GM21576 (cell line): ENCODE data around the gene GZF1.

Experiments used
- ATAC-seq: cut with Tn5 transposase; IDR thresholded peaks from one replicate; pipeline ENCODE4 v1.9.1; 2021; ENCODE audit warnings: mild to moderate bottlenecking, moderate library complexity; ENCODE audit not compliant: unreplicated experiment

GZF1 gene

GRCh38 chr20:23361476-23362391 is at the start of gene GZF1:
Gene GZF1 (plus strand): TSS chr20:23362182. CDS start chr20:23364384, 2,202 bp downstream.
- peak; percentile 55 for ATAC-seq

GRCh38 chr20:23313271-23313670 is 48.7 kb upstream of the GZF1 start:
- no peak for ATAC-seq

DNA sequence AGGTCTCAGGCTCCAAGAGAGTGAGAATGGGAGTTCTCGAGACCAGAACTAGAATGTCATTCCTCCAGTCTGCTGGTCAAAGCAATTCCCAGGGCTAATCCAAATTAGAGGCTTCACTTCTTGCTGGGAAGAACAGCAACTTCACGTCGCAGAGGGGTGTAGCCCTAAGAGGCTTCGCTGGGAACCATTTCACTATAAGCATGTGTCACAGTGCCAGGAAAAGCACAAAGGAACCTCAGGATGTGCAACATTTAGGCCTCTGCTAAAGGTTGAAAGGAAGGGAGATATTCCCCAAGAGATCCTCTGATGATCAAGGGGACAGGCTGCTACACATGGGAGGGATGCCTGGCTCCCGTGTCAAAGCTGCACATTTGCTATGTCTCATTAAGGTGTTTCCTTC is 47.3 kb upstream of the GZF1 start:
- no peak for ATAC-seq

GRCh38 chr20:23315099-23315498 is 46.9 kb upstream of the GZF1 start:
- ATAC-seq: no peak

DNA sequence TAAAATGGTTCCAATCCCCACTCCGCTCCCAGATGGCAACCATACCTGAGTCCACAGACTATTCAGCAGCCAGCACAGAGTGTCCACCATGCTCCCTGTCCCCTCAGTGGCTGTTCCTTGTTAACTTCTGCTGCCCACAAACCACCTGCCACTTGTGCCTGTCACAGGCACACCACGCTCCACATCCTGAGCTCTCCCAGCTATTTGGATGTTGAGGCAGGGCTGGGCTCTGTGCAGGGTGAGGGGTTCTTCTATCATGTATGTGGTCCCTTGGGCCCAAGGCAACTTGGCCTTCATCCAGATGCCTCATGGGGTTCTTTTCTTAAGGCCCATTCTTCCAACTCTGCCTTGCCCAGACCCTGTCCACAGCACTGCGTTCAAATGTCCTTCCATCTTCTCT is 45.4 kb upstream of the GZF1 start:
- no peak for ATAC-seq

- ATAC-seq: no peak
Observed at GRCh38 chr20:23317081-23317480, 44.9 kb upstream of the GZF1 start.

DNA sequence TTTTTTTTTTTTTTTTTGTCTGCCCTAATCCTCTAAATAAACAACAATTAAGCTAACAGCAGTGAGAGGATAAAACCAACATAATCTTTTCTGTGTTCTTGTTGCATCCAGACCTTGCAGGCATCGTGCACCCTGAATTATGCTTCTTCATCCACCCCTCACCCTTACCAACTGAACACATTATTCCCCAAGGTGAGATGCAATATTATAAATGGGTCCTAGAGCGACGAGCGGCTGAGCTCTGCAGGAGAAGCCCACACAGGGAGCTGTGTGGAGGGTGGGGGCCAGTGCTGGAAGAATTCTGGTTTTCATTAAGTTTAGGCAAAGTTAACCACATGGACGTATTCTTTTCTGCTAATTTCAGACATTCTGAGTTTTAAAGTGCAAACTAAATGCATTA is 43.6 kb upstream of the GZF1 start:
- ATAC-seq: no peak

DNA sequence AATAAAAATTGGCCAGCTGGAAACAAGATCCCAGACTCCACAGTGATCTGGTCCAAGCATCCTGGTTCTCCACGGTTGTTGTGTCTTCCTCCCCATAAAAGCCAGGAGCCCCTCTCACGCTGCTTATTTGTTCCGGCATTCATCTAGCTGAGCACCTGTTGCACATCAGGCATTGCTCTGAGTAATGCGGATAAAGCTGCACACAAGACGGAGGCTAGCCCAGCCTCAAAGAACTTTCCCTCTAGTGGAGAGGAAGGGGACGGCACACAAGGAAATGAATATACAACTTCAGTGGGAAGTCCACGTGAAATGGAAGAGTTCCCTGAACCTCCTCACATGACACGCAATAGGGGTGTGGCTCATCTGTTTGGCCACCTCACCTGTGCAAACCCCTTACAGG is 41.7 kb upstream of the GZF1 start:
- ATAC-seq: no peak

DNA sequence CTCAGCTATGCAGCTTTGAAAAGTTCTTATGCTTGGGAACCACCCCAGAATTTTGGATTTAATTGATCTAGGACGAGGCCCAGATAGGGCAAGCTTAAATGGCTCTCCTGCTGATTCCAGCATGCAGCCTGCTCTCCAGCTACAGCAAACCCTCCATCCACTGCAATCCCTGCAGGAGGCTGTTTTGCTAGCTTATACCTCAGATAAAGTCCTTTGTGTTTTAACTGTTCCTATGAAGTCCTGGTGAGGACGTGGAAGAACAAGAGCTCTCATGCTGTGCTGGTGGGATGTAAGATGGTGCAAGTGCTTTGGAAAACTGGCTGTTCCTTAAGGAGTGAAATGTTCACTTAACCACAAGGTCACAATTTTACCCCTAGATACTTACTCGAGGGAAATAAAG is 36.9 kb upstream of the GZF1 start:
- ATAC-seq: no peak

- no peak for ATAC-seq
Observed at GRCh38 chr20:23326774-23327173, 35.2 kb upstream of the GZF1 start.

GRCh38 chr20:23327617-23328333 is 34.2 kb upstream of the GZF1 start:
- ATAC-seq: no peak

DNA sequence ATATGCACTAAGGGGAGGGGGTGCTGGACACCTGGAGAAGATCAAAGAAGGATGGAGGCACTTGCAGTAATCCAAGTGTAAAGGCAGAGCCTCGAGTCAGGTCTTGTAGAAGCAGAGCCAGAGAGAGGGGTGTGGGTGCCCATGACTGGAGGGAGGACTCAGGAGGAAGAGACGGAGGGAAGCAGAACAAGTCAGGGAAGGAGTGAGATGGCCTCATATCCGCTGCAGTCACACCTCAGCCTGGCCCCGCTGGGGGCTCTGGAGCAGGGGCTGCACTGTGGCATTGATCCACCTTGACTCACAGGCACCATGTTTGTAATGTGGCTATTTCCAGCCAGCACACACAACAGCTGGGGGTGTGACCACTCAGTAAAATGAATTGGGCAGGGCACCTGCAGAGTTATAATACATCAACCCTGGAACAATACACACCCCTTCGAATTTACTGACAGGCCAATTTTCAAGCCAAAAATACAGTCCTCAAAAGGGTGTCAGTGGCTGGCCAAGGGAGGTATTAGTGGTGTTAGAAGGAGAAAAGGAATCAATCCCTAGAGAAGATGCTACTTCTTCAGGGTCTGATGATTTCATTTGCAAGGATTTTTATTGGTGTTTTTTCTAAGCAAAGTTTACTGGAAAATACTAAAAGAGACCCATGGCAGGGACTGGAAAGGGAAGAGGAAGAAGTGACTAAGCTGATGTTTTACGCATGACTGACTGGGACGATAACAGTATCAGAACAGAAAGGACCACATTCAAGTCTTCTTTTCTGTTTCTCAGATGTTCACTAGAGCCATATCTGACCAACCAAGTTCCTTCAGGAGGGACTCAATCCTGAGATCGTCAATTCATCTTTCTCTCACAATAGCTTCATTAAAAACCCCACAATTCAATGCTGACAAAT is 30.3 kb upstream of the GZF1 start:
- ATAC-seq: no peak

GRCh38 chr20:23332467-23332866 is 29.5 kb upstream of the GZF1 start:
- ATAC-seq: no peak

- no peak for ATAC-seq
Observed at GRCh38 chr20:23334111-23334510, 27.9 kb upstream of the GZF1 start.

- no peak for ATAC-seq
Observed at GRCh38 chr20:23335521-23335920, 26.5 kb upstream of the GZF1 start.

DNA sequence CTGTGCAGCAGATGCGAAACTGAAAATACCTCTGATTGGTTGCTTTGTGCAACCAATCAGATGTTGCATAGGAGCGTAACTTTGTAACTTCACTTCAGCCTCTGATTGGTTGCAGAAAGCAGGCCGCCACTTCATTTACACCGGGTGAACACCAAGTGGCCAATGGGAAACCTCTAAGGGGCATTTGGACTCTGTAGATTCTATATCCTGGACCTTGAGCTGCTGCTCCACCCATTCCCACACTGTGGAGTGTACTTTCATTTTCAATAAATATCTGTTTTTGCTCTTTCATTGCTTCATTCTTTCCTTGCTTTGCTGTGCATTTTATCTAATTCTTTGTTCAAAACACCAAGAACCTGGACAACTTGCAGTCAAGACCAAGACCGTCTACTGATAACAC is 25.5 kb upstream of the GZF1 start:
- ATAC-seq: no peak

DNA sequence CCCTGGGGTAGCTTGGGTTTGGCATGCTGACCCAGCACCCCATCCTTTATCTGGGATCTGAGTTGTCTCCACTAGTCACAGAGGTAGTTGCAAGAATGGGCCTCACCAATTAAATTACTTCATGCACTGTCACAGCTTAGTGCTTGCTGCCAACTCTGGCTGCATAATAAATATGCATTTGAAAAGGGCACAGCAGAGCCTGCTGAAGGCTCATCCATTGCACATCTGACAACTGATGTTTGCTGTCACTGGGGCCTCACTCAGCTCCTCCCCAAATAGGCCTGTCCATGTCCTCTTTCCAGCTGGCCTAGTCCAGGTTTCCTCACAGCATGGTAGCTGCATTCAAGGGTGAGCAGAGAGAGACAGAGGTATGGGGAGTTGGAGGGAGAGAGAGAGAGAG is 24.7 kb upstream of the GZF1 start:
- ATAC-seq: no peak

GRCh38 chr20:23339986-23340385 is 22.0 kb upstream of the GZF1 start:
- no peak for ATAC-seq

DNA sequence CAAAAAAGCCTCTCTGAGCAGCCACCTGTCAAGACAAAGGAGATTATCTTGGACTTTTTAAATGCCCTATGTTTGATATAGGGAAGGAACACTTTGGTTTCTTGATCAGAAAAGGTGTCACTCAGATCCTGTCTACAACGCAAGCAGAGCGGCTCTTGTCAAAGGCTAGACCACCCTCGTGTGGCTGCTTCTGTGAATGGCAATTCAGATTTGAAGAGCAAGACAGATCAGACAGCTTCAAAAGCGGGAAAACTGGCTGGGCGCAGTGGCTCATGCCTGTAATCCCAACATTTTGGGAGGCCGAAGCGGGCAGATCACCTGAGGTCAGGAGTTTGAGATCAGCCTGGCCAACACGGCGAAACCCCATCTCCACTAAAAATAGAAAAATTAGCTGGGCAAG is 21.5 kb upstream of the GZF1 start:
- ATAC-seq: no peak

DNA sequence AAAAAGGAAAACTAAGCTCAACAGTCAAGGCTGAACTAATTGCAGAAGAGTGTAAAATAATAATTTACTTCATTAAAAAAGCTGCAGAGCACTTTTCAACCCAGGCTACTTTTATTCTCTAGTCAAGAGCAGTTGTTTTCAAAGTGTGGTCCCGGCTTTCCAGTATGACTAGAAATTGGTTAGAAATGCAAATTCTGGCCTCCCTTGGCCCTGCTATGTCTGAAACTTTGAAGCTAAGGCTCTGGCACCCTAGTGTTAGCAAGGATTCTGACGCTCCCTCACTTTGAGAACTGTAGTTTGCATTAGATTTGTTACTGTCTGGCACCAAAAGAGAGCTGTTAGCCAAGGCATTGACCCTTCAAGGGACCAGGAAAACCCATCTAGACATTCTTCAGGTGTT is 20.9 kb upstream of the GZF1 start:
- no peak for ATAC-seq

DNA sequence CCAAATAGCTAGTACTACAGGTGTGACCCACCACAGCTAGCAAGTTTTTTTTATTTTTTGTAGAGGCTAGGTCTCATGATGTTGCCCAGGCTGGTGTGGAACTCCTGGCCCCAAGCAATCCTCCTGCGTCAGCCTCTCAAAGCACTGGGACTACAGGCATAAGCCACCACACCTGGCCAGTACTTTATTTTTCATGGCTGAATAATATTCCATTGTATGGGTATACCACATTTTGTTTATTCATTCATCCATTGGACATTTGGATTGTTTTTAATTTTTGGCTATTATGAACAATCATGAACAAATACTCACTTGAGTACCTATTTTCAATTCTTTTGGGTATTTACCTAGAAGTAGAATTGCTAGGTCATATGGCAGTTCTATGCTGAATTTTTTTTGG is 18.4 kb upstream of the GZF1 start:
- ATAC-seq: no peak
